GM18517 (cell line): Measurements from ENCODE around the gene COL7A1.

Experiments used
- ATAC-seq: cut with Tn5 transposase; IDR thresholded peaks from one replicate; pipeline ENCODE4 v1.9.1; 2021; ENCODE audit warnings: mild to moderate bottlenecking, moderate library complexity; ENCODE audit not compliant: unreplicated experiment

COL7A1 gene

DNA sequence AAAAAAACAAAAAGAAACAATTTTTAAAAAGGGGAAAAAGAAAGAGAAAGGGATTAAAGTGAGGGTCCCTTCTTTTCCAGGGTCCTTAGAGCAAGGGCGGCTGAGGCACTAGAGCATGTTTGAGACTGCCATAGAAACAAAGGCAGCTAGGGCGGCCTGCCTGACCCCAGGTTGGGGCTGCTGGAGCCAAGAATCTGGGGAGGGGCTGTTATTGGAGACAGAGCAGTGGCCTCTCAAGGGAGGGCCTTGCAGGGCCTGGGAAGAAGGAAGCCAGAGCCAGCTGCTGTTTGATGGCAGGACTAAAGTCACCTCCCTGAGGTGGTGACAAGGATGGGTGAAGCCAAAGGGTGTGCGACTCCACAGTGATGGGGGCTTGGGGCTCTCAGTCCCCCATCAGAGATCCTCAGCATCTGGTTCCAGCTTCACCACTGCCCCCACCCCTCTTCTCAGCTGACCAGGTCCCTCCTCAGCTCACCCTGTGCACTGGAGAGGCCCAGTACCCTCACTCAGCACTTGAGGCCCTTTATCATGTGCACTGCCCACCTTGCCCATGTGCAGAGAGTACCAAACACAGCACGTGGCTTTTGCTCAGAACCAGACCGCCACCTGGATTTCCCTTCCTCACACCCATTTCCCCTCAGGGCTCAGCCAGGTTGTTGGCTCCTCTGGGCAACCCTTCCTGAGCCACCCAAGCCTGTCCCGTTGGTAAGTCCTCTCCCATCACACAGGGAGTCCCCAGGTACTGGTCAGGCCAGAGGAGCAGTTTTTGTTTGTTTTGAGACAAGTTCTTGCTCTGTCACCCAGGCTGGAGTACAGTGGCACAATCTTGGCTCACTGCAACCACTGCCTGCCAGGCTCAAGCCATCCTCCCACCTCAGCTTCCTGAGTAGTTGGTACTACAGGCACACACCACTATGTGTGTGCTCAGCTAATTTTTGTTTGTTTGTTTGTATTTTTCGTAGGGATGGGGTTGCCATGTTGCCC, 24.7 kb upstream of the COL7A1 start:
- ATAC-seq = no peak

DNA sequence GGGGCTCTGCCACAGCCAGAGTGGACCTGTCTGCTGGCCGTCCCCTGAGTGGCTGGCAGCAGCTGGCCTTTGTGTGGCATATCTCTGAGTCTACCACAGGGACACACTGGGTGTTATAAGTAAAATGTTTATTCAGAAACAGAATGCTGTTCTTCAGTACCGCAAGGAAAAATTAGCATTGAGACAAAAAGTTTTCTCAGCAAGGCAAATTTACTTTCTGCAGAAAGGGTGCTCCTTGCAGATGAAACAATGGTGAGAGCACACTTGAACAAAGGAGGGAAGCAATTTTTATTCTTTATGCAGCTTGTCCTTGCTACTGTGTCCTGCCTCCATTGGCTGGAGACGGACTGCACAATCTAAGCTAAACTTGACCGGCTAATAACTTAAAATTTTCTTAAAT, 22.4 kb upstream of the COL7A1 start:
- no peak for ATAC-seq

DNA sequence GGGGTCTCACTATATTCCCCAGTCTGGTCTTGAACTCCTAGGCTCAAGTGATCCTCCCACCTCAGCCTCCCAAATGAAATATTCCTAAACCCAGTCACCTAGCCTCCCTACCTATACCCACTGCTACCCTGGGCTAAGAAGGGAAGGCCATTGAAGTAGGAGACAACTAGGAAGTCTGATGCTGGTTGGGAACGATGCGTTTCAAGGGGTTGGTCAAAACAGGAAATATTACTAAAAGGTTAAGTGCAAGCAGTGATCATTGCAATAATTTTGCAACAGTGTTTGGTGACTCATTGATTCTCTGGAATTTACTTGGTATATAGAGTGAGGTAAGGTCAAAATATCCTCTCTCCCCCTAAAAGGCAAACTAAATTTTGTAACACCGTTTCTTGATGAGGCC, 18.9 kb upstream of the COL7A1 start:
- no peak for ATAC-seq

DNA sequence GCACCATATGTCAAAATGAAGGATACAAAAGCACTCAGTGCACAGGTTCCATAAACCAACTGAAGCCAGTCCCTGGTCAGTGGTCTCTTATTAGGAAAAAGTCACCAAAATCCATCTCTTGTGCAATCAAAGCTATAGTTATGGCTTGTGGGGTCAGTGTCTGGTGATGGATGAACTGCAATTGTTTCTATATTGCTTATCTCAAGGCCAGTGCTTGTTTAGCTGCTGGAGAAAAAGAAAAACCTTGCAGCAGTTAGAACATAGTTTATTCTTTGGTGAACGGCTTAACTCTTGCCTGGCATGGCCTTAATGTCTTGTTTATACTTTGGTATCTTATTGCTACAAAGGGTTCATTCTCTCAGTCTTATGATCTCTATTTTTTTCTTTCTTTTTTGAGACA, 17.2 kb upstream of the COL7A1 start:
- ATAC-seq = no peak

DNA sequence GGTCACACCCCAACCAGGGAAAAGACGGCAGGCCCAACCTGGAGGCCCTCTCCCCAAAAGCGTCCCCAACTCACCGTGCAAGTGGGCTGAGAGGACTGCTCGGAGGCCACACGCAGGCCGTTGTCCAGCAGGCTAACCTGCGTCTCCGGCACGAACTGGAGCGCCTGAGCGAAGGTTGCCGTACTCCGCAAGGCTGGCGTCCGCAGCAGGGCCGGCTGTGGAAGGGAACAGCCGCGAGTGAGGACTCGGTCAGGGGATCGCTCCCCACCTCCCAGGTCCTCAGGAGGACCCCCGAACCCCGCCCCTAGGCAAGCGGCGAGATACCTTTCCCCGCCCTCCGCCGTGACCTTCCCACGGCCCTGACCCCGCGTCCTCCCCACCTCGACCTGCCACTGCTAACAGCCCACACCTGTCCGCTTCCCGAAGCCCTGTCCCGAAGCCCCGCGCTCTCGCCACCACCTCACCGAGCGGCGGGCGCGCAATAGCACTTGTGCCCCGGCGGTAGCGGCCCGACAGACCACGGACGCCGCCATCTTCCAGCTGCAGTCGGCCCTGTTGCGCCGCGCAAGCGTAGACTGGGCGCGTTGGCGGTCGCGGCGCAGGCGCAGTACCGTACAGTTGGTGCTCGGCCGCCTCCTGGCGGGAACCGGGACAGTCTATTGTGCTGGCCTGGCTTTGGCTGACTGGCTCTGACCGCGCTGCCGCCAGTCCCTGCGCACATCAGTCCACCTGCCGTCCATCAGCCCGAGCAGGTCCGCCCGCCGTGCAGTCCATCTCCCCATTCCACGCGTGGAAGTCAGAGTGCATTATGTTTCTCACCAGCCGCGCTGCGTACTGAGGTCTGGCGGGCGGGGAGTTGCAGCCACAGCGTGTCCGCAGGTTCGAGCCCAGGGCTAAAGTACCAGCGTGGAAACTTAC, 14.2 kb upstream of the COL7A1 start, which contains the start of gene UQCRC1:
Gene UQCRC1 (minus strand): TSS at position 559 of the 918 bp plus-strand sequence. CDS start 26 bp downstream, at position 533.
- peak; percentile 91 for ATAC-seq

DNA sequence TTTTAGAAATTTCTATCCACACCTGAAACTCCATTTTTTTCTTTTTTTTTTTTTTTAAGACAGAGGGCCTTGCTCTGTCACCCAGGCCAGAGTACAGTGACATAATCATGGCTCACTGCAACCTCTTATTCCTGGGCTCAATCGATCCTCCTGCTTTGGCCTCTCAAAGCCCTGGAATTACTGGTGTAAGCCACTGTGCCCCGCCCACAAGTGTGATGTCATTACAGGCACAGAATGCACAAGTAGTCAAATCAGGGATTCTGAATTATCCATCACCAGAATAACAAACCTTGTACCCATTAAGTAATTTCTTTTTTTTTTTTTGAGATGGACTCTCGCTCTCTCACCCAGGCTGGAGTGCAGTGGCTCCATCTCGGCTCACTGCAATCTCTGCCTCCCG, 12.4 kb upstream of the COL7A1 start:
- no peak for ATAC-seq

DNA sequence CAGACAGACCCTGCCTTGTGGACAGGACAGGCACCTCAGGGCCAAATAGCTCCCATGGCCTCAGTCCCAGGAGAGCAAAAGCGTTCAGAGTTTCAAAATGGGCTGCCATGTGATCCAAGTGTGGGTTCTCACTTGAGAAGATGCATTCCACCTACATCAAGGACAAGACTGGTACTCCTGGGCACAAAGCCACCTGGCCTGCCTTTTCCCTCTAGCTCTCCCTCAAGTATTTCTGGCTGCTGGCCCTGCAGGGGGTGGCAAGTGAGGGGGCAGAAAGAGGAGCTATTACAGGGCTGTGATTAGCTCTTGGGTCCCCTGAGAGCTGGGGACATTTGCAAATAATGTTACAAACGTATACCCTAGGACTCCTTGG, 6.5 kb upstream of the COL7A1 start:
- no peak for ATAC-seq

DNA sequence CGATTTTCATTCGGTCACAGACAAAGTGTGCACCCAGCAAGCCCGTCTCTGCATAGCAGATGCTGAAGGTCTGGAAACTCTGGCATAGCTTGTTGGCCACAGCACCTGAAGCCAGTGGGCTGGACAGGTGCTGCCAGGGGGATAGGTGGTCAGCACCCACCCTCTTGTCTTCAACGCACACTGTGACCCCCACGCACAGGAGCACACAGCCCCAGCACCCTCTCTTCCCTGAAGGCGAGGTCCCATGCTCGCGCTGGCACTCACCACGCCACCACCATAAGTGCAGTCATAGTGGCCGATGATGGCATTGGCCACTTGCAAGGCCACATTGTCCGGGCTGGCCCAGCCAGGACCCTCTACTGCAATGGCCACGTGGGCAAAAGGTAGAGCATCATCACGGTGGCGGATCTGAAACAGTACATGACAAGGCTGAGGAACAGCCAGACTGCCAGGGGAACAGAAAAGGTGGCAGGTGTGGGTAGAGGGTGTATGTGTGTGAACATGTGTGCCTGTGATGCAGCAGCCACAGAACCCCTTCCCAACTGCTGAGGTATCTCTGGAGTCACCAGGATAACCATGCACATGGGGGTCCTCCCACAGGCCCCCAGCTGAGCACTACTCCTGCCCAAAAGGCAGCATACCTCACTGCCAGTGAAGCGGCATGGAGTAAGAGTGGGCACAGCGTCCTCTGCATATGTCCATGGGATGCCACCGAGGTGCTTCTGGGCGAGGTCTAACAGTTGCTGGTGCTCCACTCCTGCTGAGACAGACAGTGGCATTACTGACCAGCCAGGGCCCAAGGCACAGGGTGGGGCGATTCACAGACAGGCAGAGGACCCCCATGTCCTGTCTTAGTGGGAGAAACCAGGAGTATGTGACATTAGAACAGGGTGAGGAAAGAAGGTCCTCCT, 5.8 kb upstream of the COL7A1 start:
- ATAC-seq = no peak

DNA sequence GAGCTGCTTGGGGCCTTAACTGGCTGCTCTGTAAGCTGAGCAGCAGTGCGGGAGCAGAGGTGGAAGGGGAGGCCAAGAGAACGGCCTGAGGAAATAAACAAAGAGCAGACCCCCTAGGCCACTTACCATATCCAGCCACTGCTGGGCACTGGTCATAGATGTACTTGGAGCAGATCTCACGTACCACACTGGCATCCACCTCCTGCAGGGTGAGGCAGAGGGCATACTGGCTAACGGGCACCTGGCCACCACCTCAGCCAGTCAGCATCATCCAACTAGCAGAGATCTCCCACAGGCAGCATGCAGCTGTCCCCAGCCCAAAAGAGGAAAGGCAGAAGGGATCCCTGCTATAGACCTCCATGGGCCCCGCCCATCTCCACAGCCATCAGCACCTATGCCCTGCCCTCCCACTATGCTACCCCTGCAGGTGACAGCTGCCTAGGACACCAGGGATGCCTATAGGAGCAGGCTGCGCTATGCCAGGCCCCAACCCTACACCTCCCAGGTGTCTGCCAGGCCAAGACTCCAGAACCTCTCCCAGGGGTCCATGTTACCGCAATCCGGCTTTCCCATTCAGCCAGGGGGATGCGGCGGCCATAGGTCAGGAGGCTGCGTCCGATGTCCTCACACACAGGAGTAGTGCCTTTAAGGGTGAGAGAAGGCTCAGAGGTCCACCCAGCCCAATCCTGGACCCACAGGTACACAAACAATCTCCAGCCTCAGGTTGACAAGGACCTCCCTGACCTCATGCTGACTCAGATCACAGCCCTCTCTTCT, 4.6 kb upstream of the COL7A1 start:
- ATAC-seq = no peak

DNA sequence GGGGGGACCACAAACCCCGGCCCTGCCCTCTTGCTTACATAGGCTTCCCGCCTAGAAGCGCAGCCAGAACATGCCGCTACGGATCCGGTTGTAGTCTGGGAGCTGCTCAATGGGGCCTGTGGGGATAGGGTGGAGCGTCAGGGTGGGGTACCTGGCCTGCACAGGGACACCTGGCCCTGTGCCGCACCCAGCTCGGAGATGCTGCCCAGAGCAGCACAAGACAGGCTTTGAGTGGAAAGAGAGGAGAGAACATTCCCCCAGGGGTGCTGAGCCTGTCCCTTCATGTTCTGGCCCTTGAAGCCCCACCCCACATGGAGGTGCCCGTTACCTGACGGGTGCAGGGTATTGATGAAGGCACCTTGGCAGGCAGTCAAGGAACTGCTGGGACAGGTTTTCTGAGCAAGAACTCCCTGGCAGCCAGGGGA, 4.0 kb upstream of the COL7A1 start:
- ATAC-seq = no peak

DNA sequence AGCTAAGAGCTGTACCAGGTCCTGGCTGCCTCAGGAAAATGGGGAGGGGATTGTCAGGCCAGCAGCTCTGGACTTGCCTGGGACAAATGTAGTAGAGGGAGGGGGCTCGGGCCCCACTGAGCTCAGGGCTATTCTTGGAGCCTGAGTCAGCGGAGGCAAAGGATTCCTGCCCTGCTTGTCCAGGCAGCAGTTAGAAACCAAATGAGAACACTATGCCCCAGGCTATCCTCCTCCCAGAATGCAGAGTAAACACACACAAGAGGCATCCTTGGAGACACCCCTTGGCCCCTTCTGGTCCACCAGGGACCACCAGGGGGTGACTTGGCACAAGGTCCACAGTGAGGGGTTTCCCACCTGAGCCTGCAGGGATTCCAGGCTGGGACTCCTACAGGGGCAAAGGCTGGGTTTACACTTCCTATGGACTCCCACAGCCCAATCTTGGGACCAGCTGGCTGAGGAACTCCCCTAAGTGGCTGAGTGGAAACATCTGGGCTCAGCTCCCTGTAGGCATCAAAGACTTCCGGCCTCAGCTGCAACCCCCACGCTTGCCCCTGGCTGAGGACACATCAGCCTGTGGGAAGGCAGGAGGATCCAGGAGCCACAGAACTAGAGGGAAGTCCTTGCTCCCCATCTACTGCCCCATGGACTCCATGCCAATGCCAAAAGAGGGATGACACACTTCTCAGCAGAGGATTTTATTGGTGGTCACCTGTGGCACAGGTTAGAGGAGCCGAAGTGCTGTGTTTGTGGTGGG, 3.4 kb upstream of the COL7A1 start:
- no peak for ATAC-seq

DNA sequence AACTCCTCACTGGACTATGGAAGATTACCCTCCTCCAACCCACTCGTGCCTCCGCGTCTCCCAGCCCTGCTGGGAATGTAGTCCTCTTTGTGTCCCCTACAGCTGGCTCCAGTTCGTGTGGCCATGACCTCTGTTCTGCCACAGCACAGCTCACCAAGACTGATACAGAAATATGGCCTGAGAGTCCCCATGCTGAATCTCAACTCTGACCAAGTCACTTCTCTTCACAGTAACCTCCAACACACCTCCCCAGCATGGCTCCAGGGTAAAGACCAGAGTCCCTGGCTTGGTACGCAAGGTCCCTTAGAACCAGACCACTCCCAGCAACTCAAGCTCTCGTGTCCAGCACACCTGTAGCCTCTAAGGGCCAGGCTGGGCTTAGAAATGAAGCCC, 2.3 kb upstream of the COL7A1 start:
- no peak for ATAC-seq

DNA sequence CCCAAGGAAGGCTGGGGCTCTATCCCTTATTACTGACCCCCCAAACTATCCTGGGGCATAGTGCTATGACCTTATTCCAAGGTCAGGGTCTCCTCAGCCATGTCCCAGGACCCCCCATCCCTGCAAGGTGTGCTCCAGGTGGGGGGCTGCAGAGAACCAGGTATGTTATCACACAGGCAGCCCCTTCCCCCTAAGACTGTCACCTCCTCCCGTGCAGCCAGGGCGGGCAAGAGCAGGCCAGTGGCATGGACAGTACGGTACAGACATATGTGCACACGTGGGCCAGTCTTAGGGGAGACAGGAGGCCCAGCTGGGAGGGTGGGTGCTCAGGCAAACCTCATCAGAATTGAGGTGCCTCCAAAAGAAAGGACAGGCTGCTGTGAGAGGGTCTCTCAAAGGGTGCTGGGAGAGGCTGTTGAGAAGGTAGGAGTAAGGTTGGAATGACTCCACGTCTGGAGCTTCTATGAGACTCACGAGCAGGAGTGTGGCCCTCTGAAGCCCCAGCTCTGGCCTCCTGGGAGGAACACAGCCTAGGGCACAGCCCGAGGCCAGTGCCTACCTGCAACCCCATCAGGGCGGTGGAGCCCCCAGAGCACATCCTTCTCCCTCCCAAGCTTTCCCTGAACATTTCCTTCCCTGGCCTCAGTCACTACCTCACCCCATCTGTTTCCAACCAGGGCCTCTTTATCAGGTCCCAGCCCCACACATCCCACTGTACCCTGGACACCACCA, 1.7 kb upstream of the COL7A1 start:
- no peak for ATAC-seq

DNA sequence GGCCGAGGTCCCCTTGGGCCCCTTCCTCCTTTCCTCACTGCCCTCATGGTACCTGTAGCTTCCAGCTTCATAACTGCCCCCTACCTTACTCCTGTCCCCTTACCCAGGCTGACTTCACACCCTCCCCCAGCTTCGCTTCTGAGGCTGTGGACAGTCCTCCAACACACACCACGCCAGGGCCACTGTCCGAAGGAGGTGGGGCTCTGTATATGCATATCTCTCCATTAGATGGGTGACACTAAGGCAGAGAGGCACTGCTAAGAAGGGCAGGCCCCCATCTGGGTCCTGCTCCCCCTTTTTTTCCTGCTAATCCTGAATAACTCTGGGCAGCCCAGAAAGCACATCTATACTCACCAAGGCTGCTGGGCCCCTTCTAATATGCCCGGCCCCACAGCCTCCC, 1.0 kb upstream of the COL7A1 start:
- no peak for ATAC-seq

DNA sequence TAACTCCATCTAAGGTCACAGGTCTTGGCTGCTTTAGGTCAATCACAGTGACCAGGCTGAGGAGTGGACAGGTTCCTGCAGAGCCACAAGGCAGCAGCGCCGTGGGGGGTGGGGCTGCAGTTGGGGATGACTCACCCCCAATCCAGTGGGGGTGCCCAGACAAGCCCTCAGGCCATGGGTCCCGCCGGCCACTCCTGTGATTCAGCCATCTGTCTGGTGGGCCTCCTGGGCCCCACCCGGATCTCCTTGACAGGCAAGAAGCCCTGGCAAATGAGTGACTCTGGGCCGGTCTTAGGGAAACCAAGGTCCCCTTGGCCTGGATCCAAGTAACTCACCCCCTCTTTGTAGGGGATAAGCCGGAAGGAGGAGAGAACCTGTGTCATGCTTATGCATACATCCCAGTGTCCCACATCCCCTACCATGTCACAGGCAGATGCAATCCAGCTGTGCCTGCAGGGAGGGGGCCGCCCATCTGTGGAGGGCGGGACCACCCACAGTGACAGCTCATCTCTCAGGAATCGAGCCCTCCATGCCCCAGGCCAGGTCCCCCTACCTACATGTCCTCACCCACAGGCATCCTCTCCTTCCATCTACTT, 495 bp upstream of the COL7A1 start:
- no peak for ATAC-seq

DNA sequence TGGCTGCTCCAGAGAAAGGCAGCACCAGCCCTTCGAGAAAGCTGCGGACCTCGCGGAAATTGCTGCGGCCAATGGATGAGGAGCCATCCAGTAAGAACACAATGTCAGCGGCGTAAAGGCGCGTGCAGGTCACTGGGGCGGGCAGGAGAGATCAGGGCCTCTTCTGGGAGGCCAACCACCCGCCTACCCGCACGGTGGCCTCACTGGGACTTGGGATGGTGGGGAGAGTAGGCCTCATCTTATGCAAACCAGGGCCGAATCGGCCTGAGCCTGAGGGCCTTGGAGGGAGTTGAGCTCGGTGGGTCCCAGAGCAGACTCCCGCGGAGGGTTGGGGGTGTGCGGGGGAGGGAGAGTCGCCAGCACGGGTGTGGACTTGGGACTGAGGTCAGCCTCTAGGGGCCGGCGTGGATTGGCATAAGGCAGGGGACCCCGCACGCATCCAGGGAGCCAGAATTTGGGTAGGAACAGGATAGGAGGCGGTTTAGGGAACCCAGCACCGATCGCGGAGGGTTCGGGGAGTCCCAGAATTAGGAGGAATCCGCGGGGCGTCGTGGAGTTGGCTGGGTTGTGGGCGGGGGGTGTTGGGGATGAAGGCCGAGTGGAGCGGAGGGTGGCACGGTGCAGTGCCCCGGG, 596 bp downstream of the COL7A1 start:
- ATAC-seq = no peak

DNA sequence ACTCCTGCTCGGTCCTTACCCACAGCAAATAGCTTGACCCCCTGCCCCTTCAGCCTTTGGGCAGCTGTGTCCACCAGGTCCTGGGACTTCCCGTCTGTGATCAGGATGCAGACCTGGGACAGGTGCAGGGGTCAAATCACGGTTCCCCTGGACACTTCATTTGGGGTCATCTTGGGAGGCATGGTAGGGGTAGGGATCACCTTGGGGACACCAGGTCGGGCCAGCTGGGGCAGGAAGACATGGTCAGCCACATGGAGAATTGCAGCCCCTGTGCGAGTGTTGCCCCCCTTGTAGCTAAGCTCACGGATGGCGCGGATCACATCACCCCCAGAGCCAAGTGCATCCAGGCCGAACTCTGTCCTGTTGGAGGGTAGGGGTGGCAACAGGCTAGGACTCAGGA, 1.8 kb downstream of the COL7A1 start:
- ATAC-seq = no peak
